GM18861 (cell line): ENCODE results near the gene HOXD4.

ENCODE experiments used
- ATAC-seq: cut with Tn5 transposase; IDR thresholded peaks from one replicate; pipeline ENCODE4 v1.9.1; 2021; ENCODE audit not compliant: unreplicated experiment

HOXD4 gene

DNA sequence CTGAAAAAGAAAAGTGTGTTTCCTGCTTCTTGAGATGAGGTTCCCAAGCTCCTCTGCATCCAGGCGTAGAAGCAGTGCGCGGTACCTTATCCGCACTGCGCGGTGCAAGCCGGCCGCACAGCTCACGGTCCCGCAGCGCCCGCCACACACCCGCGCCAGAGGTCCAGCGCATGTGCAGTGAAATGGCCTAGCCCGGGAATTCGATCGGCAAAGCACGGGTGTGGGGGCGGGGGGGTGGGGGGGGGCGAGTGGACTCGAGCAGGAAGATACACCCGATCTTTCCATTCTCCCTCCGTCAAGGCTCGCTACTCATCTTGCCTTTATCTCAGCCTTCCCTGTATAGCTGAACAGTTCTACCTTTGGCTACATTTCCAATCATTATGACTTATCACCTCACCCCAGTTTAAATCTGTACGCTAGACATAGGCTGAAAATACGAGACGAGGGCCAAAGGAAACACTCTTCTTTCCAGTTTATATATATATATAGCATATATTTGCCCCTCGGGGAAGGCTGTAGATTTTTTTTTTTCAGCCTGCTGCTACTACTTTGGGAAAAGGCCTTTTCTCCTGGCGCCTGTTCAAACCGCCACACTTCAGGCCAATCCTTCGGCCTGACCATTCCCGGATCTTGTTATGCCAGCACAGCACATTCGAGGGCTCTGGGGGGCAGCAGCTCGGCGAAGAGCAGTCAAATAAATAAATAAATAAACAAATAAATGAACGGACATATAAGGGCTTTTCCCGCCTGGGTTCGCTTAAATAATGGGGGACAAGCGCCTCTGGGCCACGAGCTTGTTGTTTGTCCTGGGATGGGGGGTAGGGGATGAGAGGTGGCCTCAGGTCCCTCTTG lies 11.5 kb upstream of the HOXD4 start:
- no peak for ATAC-seq

GRCh38 chr2:176140513-176141317 lies 10.6 kb upstream of the HOXD4 start:
- ATAC-seq, result peak; percentile 84

- ATAC-seq, result no peak
Observed at GRCh38 chr2:176142281-176142680, 9.1 kb upstream of the HOXD4 start.

DNA sequence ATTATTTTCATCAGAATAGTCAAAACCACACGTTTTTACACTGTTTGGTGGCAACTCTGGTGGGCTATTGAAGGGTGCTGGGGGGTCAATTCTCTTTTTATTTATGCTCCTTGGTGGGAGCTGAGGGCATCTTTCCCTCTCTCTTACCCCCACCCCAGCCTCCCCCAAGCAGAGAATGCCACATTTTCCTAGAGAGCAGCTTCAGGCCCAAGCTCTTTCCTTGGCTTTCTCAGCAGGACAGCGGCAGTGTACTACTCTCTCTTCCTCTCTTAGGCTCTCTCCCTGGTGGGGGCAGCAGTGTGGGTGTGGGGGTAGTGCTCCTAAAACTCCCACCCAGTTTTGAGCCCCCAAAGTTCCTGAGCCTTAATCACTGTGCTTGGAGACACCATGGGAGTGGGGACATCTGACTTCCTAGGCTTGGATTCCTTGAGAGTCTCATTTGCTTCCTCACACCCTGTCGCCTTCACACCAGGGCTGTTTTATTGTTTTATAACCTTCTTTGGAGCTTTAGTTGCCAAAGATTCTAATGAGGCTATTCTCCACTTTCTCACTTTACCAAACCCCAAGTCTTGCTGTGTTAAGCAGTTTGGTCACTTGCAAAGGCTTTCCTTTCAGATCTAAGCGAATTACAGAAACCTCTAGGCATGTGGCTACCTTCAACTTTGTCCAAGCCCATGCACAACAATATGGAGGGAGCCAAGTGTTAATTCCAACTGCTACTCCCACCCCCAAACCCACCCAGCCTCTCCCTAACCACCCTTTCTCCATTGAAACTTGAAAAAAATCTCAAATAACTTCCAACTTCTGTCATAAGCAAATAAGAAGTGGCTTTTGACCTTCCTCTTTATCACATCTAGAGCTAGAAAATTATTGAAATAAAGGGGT lies 6.0 kb upstream of the HOXD4 start:
- no peak for ATAC-seq

DNA sequence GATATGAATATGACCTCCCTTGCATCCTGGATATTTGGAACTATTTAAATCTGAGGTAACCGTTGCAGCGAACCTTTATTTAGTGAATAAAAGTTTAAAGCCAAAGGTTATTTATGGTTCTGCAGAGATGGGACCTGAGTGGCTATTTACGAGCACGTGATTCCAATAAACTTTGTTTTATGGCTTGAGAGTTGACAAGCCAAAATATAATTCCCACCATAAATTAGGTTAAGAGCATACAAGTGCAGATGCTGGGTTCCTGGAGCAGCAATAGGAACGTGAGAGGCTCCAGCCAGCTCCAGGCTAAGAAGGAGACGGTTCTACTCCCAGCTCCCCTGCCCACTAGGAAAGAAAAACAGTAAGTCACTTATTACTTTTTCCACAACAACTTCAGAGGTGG lies 5.2 kb upstream of the HOXD4 start:
- no peak for ATAC-seq

DNA sequence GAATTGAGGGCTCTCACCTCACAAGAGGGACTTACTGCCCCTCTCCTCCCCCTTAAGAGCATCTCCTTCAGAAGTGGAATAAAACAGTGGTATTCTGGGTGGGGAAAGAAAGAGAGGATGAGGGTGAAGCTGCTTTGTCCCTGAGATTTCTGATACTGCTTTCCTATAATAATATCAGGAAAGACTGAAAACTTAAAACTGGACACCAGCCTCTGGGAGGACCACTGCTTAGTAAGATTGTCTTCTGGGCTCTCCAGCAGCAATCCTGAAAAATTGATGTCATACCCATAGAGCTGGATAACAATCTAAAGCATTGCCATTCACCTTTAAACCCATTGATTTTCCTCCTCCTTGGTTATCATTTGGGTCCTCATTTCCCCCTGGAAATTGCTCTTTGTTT lies 4.7 kb upstream of the HOXD4 start:
- ATAC-seq, result no peak

GRCh38 chr2:176147210-176147799 lies 4.0 kb upstream of the HOXD4 start:
- ATAC-seq, result no peak

DNA sequence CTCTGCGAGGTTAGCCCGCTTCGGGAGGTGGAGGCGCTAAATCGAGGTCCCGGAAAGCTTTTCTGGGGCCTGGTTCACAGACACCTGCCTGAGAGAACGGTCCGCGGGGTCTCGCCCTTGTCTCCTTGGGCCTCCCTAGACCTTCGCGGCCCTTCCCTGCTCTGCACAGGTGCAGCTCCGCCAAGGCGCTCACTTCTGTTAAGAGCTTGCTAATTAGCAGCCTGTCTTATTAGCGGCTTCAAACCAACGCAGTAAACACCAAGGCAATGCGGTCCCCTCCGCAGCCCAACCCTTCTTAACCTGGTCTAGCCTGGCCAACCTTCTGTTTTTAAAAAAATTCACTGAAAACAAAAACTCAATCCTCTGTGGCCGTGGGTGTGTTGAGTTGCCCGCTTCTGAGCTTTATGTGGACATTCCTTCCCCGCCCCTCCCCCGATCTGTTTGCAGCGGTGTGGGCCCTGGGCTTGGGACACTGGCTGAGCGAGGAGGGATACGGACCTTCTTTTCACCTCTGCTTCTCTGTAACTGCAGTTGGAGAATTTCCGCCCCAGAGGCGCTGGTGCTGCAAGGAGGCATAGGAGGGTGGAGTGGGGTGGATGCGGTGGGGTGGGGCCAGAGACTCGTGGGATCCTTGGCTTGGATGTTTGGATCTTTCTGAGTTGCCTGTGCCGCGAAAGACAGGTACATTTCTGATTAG lies 3.4 kb upstream of the HOXD4 start:
- no peak for ATAC-seq

GRCh38 chr2:176148751-176149421 lies 2.5 kb upstream of the HOXD4 start:
- ATAC-seq, result no peak

GRCh38 chr2:176149481-176149938 lies 1.8 kb upstream of the HOXD4 start:
- ATAC-seq, result no peak

GRCh38 chr2:176149939-176150583 lies 1.3 kb upstream of the HOXD4 start:
- no peak for ATAC-seq

DNA sequence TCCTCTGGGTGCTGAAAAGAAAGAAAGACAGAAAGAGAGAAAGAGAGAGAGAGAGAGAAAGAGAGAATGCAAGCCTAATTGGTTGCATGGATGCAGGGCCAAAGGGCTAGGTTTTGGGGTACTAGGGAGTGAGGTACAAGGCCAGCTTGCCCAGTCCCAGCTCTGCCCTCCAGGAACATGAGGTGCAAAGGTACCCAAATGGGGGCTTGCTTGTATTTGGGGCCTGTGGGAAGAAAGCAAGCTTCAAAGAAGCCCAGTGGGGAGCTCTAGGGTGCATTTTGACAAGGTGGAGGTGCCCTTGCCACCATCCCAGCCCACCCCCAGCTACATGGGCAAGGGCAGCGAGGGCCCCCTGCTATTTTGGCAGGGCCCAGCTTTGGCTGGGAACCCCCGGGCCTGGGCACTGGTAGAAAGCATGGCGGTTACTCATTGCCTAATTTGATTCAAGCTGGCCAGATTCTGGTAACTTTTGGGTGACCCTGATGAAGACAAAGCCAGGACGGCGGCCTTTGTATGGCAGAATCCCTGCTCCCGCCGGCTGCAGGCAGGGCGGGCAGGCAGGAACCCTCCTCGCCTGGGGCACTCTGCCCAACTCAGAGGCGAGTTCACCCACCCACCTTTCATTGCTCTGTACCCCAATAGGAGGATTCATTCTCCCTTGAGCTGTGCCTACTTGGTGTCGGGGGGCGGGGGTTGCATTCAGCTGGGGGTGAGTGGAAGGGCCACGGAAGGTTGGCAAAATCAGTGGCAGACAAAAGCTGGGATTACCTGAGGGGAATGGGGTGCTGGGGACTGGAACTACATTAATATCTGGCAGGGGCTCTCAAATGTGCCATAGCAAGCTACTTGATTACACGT lies 537 bp upstream of the HOXD4 start:
- no peak for ATAC-seq

GRCh38 chr2:176152350-176153181 lies 1.2 kb downstream of the HOXD4 start:
- ATAC-seq, result no peak

DNA sequence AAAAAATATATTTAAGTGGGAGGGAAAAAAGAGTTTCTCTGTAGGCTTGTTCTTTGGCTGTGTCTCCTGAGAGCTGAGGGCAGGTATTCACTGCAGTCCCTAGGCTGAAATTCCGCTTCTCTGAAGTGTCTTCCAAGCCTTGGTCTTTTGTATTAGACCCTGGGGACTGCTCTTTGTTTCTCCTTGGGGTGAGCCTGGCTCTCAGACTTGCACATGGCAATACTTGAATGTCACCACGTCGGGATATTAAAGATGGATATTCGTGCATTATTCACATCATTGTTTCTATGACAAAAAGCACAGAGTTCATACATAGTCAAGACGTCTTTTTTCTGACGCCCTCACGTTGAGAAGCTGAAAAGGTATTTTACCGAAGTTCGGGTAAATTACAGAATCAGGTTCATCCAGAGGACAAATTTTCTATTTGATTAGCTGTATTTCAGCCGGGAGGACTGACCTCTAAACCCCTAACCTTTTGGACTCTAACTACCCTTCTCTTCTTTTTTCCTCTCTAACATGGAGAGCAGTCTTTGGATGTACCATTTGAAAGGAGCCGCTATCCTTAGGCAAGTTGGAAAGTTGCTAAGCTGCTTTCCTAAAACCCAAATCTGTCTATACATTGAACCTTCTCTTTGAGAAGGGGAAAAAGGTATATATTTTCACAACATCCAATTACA lies 3.4 kb downstream of the HOXD4 start:
- no peak for ATAC-seq

DNA sequence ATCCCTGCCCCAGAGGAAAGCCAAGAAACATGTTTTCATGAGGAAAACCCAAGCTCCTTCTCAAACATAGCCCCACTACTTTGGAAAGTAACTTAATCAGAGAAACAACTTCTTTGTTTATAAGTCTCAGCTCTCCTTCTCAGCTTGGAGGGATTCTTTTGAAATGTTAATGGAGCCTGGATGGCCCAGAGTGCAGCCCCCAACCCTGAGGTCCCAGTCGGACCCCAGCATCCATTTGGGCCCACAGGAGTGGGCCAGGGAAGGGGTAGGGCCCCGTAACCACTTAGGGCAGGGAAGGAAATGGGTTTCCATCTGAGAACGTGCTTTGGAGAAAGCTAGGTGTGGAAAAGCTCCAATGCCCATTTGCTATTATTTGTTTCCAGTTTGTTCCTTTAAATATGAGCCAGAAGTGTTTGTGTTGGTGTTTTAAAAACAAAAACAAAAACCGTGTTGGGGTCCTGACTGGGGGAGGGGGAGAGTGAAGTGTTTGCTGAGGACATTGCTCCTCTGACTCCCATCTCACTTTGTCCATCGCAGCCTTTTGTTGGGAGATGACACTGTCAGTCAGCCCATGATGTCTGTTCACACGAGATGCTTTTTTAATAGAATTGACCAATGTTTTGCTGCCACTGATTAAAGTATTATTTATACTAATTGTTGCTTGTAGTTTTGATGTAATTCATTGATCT lies 4.2 kb downstream of the HOXD4 start:
- ATAC-seq, result no peak

- ATAC-seq, result no peak
Observed at GRCh38 chr2:176156301-176156806, 5.0 kb downstream of the HOXD4 start.
